ENCODE data around the gene SH3D21. TPM values are rescaled to one million over a fixed set of nuclear protein-coding genes. Genes with fewer than 3 reads are reported as not detected.

SH3D21 gene
- total and polyA plus RNA-seq, 2 of the 8 experiments (the other 6 are each of a cell fraction or from before 2014, with no cell fraction given), result 3.4 to 8.6 TPM

DNA sequence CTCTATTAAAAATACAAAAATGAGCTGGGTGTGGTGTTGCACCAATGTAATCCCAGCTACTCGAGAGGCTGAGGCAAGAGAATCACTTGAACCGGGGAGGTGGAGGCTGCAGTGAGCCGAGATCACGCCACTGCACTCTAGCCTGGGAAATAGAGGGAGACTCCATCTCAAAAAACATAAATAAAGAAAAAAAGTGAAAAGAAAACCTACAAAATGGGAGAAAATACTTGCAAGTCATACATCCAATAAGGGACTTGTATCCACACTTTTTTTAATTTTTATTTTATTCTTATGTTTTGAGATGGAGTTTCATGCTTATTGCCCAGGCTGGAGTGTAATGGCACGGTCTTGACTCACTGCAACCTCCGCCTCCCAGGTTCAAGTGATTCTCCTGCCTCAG is 29.5 kb upstream of the SH3D21 start (continued):
- TF ChIP-seq TCF12 (IDR thresholded peaks at IDR 0.05; ENCODE audit: low read depth, low read length), result no peak
- TF ChIP-seq HDAC2 (IDR thresholded peaks at IDR 0.05; ENCODE audit: borderline replicate concordance in 1 of 2, low read depth in 2 of 2, low read length in 2 of 2), result no peak
- no peak for TF ChIP-seq RXRA (IDR thresholded peaks at IDR 0.05; ENCODE audit: insufficient read depth, low read depth, low read length)
- TF ChIP-seq GTF2F1 (IDR thresholded peaks at IDR 0.05; ENCODE audit: borderline replicate concordance, low read depth, low read length), result no peak
- TF ChIP-seq RBBP5 (IDR thresholded peaks at IDR 0.05; ENCODE audit: borderline replicate concordance, low read depth, low read length), result no peak
- TF ChIP-seq CBX5 (IDR thresholded peaks at IDR 0.05; ENCODE audit: low read depth, low read length), result no peak
